HK-2 (cell line): ENCODE data around the gene GLIPR1L2.

Experiments used
- DNase-seq: peaks from one replicate; pipeline ENCODE4 v3.0.0-alpha.2; 2018; ENCODE audit not compliant: unreplicated experiment

Gene GLIPR1L2

GRCh38 chr12:75478116-75478794 is 87.4 kb downstream of the GLIPR1L2 start:
- DNase-seq = no peak

- no peak for DNase-seq
Observed at GRCh38 chr12:75479963-75480461, 89.1 kb downstream of the GLIPR1L2 start.

GRCh38 chr12:75480469-75480949 is 89.6 kb downstream of the GLIPR1L2 start, which contains the start of gene GLIPR1:
Gene GLIPR1 (plus strand): TSS chr12:75480755. CDS start chr12:75480881, 126 bp downstream.
- peak; percentile 79 for DNase-seq

GRCh38 chr12:75481013-75481705 is 90.3 kb downstream of the GLIPR1L2 start:
- no peak for DNase-seq

- no peak for DNase-seq
Observed at GRCh38 chr12:75481774-75482173, 90.9 kb downstream of the GLIPR1L2 start.
